HG03159 (cell line): ENCODE measurements around the gene CPEB2.

Experiments
- ATAC-seq: cut with Tn5 transposase; IDR thresholded peaks from one replicate; pipeline ENCODE4 v1.9.1; 2021; ENCODE audit warnings: mild to moderate bottlenecking, moderate library complexity; ENCODE audit not compliant: unreplicated experiment

Gene CPEB2

GRCh38 chr4:15001869-15002658 lies at the start of gene CPEB2:
TSS of gene CPEB2 (plus strand) at chr4:15002481. CDS start at chr4:15002674, 193 bp downstream.
- ATAC-seq: peak; percentile 60

- ATAC-seq: no peak
These were observed 43.8 kb upstream of the CPEB2 start for GRCh38 chr4:14958436-14958835.

GRCh38 chr4:14961292-14961691 lies 41.0 kb upstream of the CPEB2 start:
- ATAC-seq: no peak

GRCh38 chr4:14965071-14965470 lies 37.2 kb upstream of the CPEB2 start:
- no peak for ATAC-seq

- ATAC-seq: no peak
These were observed 34.3 kb upstream of the CPEB2 start for GRCh38 chr4:14967982-14968381.

GRCh38 chr4:14977830-14978229 lies 24.5 kb upstream of the CPEB2 start:
- ATAC-seq: no peak

GRCh38 chr4:14984448-14984847 lies 17.8 kb upstream of the CPEB2 start:
- ATAC-seq: no peak

- ATAC-seq: no peak
These were observed 17.1 kb upstream of the CPEB2 start for GRCh38 chr4:14985161-14985560.

- ATAC-seq: no peak
These were observed 16.4 kb upstream of the CPEB2 start for GRCh38 chr4:14985843-14986242.

GRCh38 chr4:14987054-14987453 lies 15.2 kb upstream of the CPEB2 start:
- ATAC-seq: no peak

- ATAC-seq: no peak
These were observed 11.8 kb upstream of the CPEB2 start for GRCh38 chr4:14990484-14990883.

GRCh38 chr4:14994242-14994641 lies 8.0 kb upstream of the CPEB2 start:
- no peak for ATAC-seq

GRCh38 chr4:15001248-15001868 lies 923 bp upstream of the CPEB2 start:
- ATAC-seq: peak; percentile 26

GRCh38 chr4:15002659-15003400 lies 549 bp downstream of the CPEB2 start:
- ATAC-seq: peak; percentile 26

GRCh38 chr4:15003401-15003890 lies 1.2 kb downstream of the CPEB2 start:
- ATAC-seq: peak; percentile 17

GRCh38 chr4:15003891-15004738 lies 1.8 kb downstream of the CPEB2 start:
- ATAC-seq: peak; percentile 6

GRCh38 chr4:15004739-15005301 lies 2.5 kb downstream of the CPEB2 start:
- no peak for ATAC-seq

- no peak for ATAC-seq
These were observed 3.3 kb downstream of the CPEB2 start for GRCh38 chr4:15005474-15006115.

- no peak for ATAC-seq
These were observed 4.2 kb downstream of the CPEB2 start for GRCh38 chr4:15006416-15007024.
